Islet of Langerhans (tissue), 1 donor: ENCODE results near the gene HOXA4.

Source experiments
- FAIRE-seq: peaks from one replicate; lab custom pipeline; 2011; peaks lifted over from hg19 to GRCh38; lab: Jason Lieb, UNC

Gene HOXA4

GRCh38 chr7:27157702-27158431, 27.3 kb upstream of the HOXA4 start:
- FAIRE-seq, result no peak

DNA sequence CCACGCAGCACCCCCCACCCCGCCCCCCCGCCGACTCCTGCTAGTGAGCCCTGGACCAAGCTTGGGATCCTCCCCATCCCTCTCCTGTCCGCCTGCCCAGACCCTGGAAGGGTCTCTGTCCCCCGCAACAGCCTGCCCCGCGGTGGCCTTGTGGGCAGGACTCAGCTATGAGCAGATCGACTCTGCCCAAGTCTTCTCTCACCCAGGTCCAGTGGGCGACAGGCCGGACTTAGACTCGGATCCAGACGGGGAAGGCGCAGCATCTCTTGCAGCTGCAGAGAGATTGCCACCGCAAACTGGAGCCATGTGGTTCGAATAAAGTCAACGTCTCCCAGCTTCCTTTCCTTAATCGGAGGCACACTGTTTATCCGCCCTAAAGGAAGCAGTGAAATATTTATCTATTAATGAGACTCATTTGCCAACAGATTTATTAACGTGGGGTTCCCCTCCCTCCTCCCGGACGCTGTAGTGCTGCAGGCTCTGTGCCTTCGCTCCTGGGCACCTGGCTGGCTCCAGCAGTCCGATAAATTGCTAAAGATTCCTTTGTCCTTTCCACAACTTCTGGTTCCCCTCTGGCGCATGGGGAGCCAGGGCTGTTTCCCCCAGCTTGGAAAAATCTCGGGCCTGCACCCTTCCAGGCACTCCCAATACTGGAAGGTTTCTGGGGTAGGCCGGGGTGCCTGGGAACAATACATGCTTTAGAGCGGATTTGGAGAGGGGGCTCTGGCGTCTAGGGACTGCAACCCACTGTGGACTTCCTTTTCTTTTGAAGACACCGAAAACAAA, 26.6 kb upstream of the HOXA4 start:
- no peak for FAIRE-seq

- no peak for FAIRE-seq
Observed at GRCh38 chr7:27156508-27156898, 25.9 kb upstream of the HOXA4 start, which contains the start of gene HOXA7. Gene HOXA7, minus strand, starts transcription at chr7:27156675. Its CDS starts 130 bp downstream, at chr7:27156545.

DNA sequence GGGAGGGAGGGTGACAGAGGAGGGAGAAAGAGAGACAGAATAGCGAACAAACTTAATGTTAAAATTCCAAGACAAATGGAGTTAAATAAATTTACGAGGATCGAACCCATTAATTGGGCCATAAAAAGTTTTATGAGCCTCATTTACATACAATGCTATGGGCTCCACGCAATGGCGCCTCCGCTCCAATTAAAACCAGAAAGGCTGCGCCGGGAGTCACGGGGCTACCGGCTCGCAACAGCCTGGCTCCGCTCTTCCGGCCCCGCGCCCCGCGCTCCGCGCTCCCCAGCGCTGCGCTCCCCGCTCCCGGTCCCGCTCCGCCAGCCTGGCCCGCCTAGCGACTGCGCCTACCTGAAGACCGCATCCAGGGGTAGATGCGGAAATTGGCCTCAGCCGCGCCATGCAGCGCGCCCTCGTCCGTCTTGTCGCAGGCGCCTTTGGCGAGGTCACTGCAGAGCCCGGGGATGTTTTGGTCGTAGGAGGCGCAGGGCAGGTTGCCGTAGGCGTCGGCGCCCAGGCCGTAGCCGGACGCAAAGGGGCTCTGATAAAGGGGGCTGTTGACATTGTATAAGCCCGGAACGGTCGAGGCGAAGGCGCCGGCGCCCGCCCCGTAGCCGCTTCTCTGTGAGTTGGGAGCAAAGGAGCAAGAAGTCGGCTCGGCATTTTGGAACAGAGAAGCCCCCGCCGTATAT, 25.4 kb upstream of the HOXA4 start:
- FAIRE-seq, result no peak

GRCh38 chr7:27154901-27155815, 24.6 kb upstream of the HOXA4 start:
- no peak for FAIRE-seq

GRCh38 chr7:27154369-27154768, 23.8 kb upstream of the HOXA4 start:
- FAIRE-seq, result no peak

- no peak for FAIRE-seq
Observed at GRCh38 chr7:27153526-27153925, 23.0 kb upstream of the HOXA4 start.

GRCh38 chr7:27152816-27153442, 22.4 kb upstream of the HOXA4 start:
- no peak for FAIRE-seq

- FAIRE-seq, result no peak
Observed at GRCh38 chr7:27151931-27152815, 21.6 kb upstream of the HOXA4 start, which contains the start of gene HOXA3. Gene HOXA3, minus strand, starts transcription at chr7:27152583. Its CDS starts 41,943 bp downstream, at chr7:27110640.

DNA sequence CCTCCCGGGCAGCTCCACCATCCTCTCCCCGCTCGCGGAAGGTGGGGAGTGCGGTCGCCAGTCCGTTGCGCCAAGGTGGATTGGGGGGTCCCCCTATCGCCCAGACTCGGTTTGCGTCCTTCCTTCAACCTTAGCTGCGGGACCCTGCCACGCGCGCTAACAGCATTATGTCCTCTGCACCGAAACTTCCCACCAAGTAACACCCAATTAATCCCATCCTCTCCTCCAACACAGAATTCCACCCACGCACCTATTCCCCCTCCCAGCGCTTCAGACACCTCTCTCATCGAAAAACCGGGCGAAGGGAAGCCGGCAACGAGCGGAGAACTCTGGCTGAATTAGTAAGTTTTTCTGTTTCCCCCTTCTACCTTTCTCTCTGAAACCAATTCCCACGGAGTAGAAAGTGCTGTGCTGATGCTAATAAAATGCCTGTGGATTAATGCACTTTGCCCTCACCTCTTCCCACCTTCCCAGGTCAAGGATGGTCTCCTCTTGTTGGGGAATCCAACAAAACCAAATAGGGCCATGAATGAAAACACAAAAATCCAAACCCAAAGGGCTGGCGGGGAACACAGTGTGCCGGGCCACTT, 20.9 kb upstream of the HOXA4 start:
- FAIRE-seq, result no peak

GRCh38 chr7:27150568-27151340, 20.2 kb upstream of the HOXA4 start:
- no peak for FAIRE-seq

DNA sequence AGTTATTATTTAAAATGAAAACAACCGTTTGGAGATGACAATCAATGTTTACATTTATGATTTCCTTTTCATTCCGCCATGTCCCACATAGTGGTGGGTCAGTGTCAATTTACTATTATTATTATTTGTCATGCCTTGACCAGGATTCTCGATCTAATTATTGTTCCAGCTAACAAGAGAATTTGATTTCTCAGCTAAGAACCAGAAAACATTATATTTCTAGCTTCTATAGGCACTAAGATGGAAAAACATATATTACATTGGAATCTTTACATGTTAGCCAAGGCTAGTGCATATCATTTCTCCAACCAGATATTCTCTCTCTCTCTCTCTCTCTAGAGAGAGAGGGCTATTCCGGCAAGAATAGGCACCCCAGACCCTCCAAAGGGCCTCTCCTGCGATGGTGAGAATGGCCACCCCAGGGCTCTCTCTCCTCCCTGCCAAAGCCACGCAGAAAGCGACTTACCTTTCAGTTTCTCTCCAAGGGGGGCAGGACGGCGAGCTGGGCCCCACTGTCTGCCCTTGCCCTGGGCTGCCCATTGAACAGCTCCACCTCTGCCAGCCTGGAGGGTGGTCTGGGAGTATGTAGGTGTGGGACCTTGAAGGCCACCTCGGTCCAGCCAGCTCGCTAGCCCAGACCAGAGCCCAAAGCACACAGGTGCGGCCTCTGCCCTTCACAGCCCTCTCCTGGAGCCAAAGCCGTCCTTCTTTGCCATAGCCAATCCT, 19.4 kb upstream of the HOXA4 start:
- no peak for FAIRE-seq

GRCh38 chr7:27148756-27149641, 18.4 kb upstream of the HOXA4 start:
- no peak for FAIRE-seq

DNA sequence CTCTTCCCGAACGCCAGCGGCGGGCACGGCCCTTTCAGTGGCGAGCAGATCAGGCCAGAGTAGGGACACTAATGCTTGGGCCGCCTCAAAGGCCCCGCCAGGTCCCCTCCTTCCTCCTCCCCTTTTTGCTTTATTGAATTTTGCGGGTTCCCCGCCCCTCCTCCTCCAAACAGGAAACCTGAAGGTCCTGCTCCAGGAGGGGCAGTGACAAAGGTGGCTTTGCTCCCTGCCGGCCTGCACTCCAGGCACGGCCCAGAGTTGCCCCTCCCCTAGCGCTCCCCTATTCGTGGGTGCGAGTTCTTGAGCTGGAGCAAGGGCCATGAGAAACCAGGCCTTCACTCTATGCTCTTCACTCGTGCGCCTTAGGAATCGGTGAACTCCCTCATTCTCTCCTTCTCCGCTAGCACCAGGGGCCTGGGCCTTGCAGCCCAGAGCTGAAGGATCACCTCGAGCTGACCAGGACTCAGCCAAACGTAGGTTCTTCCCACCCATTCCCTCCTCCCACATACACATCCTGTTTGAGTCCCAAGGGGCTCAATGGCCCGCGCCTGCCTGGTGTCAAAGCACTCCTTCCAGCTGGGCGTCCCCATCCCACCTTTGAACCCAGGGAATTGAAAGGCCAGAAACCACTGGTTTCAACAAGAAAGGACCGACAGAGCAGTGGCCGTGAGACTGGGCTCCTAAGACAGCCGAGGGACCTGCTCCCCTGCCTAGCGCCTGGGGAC, 17.6 kb upstream of the HOXA4 start:
- FAIRE-seq, result no peak

DNA sequence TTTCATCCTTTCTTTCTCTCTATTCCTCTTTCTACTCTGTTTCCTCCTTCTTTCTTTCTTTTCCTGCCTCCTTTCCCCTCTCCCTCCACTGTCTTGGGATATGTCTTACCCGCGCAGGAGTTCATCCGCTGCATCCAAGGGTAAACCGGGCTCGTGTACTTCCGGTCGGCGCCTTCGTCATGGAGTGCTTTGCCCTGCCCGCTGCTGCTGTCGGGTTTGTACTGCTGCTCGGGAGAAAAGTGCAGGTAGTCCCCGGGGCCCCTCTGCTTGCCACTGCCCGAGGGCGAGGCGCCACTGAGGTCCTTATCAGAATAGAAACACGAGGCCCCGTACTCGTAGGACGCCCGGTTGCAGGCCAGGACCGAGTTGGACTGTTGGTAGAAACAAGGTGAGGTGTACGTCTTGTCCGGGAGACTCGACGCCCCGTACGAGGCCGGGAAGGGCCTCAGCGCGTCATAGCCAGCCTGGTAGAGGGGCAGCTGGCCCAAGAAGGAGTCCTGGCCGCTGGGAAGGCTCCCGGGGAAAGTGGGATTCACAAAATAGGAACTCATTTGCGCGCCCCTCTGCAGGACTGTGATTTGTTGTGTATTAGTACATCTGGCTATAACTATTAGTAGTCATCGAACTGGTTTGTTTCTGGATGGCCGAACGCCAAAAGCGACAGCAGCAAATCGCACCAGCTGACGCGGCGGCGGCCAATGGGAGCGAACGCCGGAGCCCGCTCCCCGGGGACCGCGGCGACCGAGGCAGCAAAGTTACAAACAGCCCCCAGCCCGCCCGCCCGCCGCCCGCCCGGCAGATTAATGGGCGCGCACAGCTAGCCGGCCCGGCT, 16.9 kb upstream of the HOXA4 start, which contains the start of gene HOXA6:
TSS of gene HOXA6 (minus strand) at position 576 of the 832 bp plus-strand sequence. CDS start at position 551, 25 bp downstream.
- no peak for FAIRE-seq
